Activated T-helper 1 cell treated with Interleukin-2 at 50 U/mL for 16 hours (primary cell): ENCODE results near the gene CRMP1.
"Not testable (repeated sequence)": the region's sequence is repeated elsewhere in the genome, so short reads cannot be mapped to it uniquely, and the experiment has no call there.

Source experiments
- DNase-seq: peaks from one replicate; pipeline ENCODE4 v3.0.0-alpha.2; 2020; ENCODE audit warnings: low read depth

The CRMP1 gene

GRCh38 chr4:5854929-5855328 is 38.0 kb downstream of the CRMP1 start:
- no peak for DNase-seq

- no peak for DNase-seq
Observed at GRCh38 chr4:5852523-5853202, 40.2 kb downstream of the CRMP1 start.

GRCh38 chr4:5851637-5852301 is 41.1 kb downstream of the CRMP1 start:
- DNase-seq = no peak

GRCh38 chr4:5845035-5845905 is 47.6 kb downstream of the CRMP1 start:
- no peak for DNase-seq

- DNase-seq = no peak
Observed at GRCh38 chr4:5843573-5844530, 49.0 kb downstream of the CRMP1 start.

GRCh38 chr4:5842456-5842855 is 50.4 kb downstream of the CRMP1 start:
- DNase-seq = no peak

GRCh38 chr4:5839751-5840674 is 52.9 kb downstream of the CRMP1 start:
- DNase-seq = no peak

GRCh38 chr4:5839332-5839731 is 53.6 kb downstream of the CRMP1 start:
- DNase-seq = no peak

- not testable (repeated sequence) for DNase-seq
Observed at GRCh38 chr4:5837483-5837882, 55.4 kb downstream of the CRMP1 start.

- no peak for DNase-seq
Observed at GRCh38 chr4:5836943-5837342, 55.9 kb downstream of the CRMP1 start.

GRCh38 chr4:5828005-5828391 is 64.9 kb downstream of the CRMP1 start:
- no peak for DNase-seq

GRCh38 chr4:5827108-5828004 is 65.5 kb downstream of the CRMP1 start:
- no peak for DNase-seq

- DNase-seq = no peak
Observed at GRCh38 chr4:5826437-5827107, 66.3 kb downstream of the CRMP1 start.

GRCh38 chr4:5825321-5826041 is 67.4 kb downstream of the CRMP1 start:
- no peak for DNase-seq

GRCh38 chr4:5824635-5825034 is 68.3 kb downstream of the CRMP1 start:
- no peak for DNase-seq

GRCh38 chr4:5824227-5824626 is 68.7 kb downstream of the CRMP1 start:
- no peak for DNase-seq

- no peak for DNase-seq
Observed at GRCh38 chr4:5823542-5824211, 69.2 kb downstream of the CRMP1 start.

GRCh38 chr4:5822619-5823018 is 70.3 kb downstream of the CRMP1 start:
- DNase-seq = no peak
